Ramos (cell line): ENCODE measurements around the gene LENG1.

Source experiments
- in situ Hi-C: fragments of 300-500 bp; cut with MboI; formaldehyde crosslinking; loops from one replicate; pipeline ENCODE4 v1.14.3; 2022; ENCODE audit warnings: low sequenced_read_pairs; ENCODE audit not compliant: unreplicated experiment

The LENG1 gene

GRCh38 chr19:54169149-54169740 lies 9.7 kb upstream of the LENG1 start:
- in situ Hi-C loops: no loop called here

DNA sequence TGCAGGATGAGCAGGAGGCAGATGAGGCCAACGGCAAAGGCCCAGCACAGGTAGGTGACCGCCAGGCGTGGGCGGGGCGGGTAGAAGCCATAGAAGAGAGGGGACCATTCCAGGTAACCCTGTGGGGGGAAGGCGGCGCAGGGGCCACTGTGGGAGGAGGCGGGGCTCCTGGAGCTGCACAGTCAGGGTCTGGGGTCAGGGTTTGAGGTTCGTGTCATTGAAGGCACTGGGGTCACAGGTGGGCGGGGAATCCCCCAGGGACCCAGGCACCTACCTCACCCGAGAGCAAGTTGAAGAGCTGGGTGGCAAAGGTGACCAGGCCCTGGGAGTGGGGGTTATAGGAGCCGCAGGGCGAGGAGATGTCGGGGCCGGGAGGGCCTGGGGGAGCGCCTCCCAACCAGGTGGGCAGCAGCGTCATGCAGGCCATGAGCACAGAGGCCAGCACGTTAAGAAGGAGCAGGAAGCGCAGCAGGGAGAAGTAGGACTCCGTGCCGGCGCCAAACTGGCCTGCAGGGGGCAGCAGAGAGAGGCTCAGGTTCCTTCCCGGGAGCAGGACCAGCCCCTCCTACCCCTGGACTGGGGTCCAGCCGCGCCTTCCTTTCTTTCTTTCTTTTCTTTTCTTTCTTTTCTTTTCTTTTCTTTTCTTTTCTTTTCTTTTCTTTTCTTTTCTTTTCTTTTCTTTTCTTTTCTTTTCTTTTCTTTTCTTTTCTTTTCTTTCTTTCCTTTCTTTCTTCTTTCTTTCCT lies 8.8 kb upstream of the LENG1 start:
- in situ Hi-C loops: no loop called here

- in situ Hi-C loops: no loop called here
Measured at GRCh38 chr19:54165222-54165621, 5.7 kb upstream of the LENG1 start.

- in situ Hi-C loops: loop anchor here (5.0 kb wide), 1 partner anchor 68 kb away; no protein-coding TSS in a partner anchor
Measured at GRCh38 chr19:54164369-54165068, 5.0 kb upstream of the LENG1 start.

- in situ Hi-C loops: loop anchor here (5.0 kb wide), 1 partner anchor 69 kb away; no protein-coding TSS in a partner anchor
Measured at GRCh38 chr19:54162884-54163283, 3.4 kb upstream of the LENG1 start.

DNA sequence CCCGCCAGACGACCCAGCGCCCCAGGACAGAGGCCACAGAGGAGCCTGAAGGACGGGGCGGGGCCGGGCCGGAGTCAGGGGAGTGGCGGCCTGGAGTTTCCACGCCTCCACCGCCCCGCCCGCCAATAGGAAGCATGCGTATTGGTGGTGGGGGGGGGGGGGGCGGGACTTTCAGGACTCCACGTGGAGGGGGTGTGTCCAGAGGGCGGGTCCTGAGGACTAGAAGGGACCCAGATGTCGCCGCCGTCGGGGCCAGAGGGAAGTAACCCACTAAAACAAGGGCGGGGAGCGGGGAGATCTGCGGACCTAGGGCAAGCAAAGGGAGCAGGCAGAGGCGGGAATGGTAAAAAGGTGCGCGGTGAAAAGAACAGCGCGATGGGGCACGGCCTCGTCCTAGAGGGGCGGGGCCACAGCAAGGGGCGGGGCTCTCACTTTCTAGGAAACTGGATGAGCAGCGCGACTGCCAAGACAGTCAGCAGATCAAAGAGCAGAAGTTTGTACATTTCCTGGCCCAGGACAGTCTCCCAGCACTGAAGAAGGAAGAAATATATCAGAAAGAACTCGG lies 2.8 kb upstream of the LENG1 start:
- in situ Hi-C loops: loop anchor here (5.0 kb wide), 1 partner anchor 70 kb away; no protein-coding TSS in a partner anchor

- in situ Hi-C loops: loop anchor here (5.0 kb wide), 1 partner anchor 71 kb away; no protein-coding TSS in a partner anchor
Measured at GRCh38 chr19:54160854-54161253, 1.3 kb upstream of the LENG1 start.

GRCh38 chr19:54160182-54160811 lies 776 bp upstream of the LENG1 start:
- in situ Hi-C loops: loop anchor here (5.0 kb wide), 1 partner anchor 72 kb away; no protein-coding TSS in a partner anchor

DNA sequence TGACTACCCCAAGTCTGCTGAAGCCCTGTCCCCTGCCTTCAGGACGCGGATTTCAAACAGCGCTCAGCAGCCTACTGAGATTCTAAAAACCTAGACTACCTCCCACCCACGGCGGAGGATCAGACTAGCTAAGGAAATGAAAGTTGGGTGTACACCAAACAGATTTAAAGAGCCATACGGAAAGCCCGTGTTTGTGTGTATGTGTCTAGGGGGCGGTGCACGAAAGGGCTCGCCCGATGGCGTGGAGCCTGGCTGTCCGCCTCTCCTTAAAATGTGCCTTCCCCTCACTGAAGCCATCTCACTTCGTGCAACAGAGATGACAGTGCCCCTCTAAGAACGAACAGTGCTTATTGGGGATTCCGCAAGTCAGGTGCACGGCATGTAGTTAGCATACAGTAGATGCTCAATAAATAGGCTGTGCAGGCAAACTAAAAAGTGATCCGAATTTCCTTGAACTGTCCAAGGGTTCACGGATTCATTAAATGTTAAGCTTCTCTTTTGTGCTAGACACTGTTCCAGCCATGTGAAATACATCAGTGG lies 639 bp downstream of the LENG1 start:
- in situ Hi-C loops: no loop called here

DNA sequence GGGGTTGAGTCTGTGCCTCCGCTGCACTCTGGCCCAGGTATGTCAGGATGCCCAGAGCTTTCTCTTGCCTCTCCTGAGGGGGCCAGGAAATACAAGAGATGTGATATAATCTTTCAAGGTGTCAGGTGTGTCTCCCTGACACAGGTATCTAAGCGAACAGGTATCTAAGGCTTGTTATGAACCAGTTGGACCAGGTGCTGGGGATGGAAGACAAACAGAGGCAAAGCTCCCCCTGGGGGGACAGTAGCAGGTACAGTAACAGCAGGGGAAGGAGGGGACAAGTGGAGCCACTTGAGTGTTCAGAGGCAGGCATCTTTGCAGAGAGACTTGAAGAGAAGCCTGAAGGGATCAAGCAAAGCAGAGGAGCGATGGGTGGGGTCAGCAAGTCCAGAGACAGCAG lies 2.6 kb downstream of the LENG1 start:
- in situ Hi-C loops: no loop called here

- in situ Hi-C loops: no loop called here
Measured at GRCh38 chr19:54156490-54156889, 3.0 kb downstream of the LENG1 start.

- in situ Hi-C loops: no loop called here
Measured at GRCh38 chr19:54155694-54156093, 3.8 kb downstream of the LENG1 start.

GRCh38 chr19:54154603-54155345 lies 4.7 kb downstream of the LENG1 start:
- in situ Hi-C loops: no loop called here

DNA sequence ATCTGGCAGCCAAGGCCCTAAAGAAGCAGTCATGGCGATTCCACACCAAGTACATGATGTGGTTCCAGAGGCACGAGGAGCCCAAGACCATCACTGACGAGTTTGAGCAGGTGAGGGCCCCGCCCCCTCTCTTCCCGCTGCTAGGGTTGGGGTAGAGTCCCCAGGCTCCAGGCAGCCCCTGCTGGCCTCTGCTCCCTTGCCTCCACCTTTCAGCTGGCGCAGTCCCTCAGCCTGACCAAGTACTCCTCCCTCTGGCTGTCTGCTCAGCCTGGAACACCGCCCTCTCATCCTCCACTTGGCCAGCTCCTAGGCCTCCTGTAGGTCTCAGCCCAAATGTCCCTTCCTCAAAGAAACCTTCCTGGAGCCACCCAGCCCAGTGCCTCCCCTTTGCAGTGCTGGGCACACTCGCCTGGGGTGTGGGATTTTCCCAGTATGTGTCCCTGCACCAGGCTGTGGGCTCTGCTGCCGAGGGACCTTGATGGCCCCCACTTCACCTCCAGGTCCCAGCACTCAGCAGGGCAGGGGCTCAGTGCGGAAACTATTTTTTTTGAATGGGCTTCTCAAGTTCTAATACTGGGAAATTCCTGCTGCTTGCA lies 5.7 kb downstream of the LENG1 start:
- in situ Hi-C loops: no loop called here

- in situ Hi-C loops: no loop called here
Measured at GRCh38 chr19:54152878-54153524, 6.5 kb downstream of the LENG1 start.

DNA sequence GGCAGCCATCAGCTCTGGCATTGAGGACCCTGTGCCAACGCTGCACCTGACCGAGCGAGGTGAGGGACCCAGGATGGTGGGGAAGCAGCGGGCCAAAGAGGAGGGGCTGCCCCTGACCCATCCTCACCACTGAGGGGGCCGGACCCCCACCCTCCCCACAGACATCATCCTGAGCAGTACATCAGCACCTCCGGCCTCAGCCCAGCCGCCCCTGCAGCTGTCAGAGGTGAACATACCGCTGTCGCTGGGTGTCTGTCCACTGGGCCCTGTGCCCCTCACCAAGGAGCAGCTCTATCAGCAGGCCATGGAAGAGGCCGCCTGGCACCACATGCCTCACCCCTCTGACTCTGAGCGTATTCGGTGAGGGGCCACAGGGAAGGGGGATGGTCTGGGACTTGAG lies 7.3 kb downstream of the LENG1 start:
- in situ Hi-C loops: no loop called here

DNA sequence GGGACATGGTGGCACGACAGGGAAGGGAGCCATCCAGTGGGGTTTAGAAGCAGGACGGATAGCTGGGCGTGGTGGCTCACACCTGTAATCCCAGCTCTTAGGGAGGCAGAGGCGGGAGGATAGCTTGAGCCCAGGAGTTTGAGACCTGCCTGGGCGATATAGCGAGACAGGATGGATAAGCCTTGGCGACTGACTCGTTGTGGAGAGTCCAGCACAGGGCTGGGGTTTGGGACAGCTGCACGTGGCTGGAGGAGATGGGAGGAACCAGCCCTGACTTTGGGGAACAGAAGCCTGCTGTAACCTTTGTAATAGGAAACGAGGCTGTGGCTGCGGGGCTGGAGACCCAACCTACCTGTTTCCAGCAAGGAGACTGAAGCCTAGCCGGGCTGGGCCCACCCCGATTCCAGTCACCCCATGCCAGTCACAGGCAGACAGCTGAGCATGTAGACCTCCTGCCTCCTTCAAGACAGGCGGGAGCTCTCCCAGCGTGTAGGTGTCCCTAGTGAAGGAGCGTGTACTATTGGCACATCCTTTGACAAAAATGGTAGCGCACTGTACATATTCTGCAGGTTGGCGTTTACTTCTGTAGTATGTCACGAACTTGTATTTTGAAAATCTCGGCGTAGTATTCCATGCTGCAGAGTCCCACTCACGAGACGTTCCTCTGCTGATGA lies 8.0 kb downstream of the LENG1 start:
- in situ Hi-C loops: no loop called here
